ENCODE measurements around the gene FABP1.

The FABP1 gene

GRCh38 chr2:88125344-88125923, 2.4 kb downstream of the FABP1 start:
- H3K27ac ChIP-seq (ENCODE audit: low read depth, low read length) = no peak overlapping the region
- no peaks in the 10 kb centered on the region for H3K36me3 ChIP-seq (ENCODE audit: insufficient read depth, low read length)
- no peak overlapping the region for H2AFZ ChIP-seq (ENCODE audit: low read length, unreplicated experiment)
- H3K4me3 ChIP-seq (ENCODE audit: low read depth, low read length) = no peak overlapping the region
- no peaks in the 10 kb centered on the region for H3K79me2 ChIP-seq (ENCODE audit: control insufficient read depth, insufficient read depth, low read length, unreplicated experiment)
- peaks cover 84% of the 10 kb centered on the region for H3K27me3 ChIP-seq (ENCODE audit: insufficient read depth, low read length)
- no peaks in the 10 kb centered on the region for H3K4me1 ChIP-seq (ENCODE audit: control insufficient read depth, insufficient read depth, low read length, unreplicated experiment)

GRCh38 chr2:88123975-88124917, 3.6 kb downstream of the FABP1 start:
- no peaks in the 10 kb centered on the region for H3K79me2 ChIP-seq (ENCODE audit: control insufficient read depth, insufficient read depth, low read length, unreplicated experiment)
- H3K4me3 ChIP-seq (ENCODE audit: low read depth, low read length) = no peak overlapping the region
- no peak overlapping the region for H3K27ac ChIP-seq (ENCODE audit: low read depth, low read length)
- H2AFZ ChIP-seq (ENCODE audit: low read length, unreplicated experiment) = no peak overlapping the region
- no peaks in the 10 kb centered on the region for H3K4me1 ChIP-seq (ENCODE audit: control insufficient read depth, insufficient read depth, low read length, unreplicated experiment)
- H3K27me3 ChIP-seq (ENCODE audit: insufficient read depth, low read length) = peaks cover 87% of the 10 kb centered on the region
- H3K36me3 ChIP-seq (ENCODE audit: insufficient read depth, low read length) = no peaks in the 10 kb centered on the region

- Histone ChIP-seq H3K4me1 (ENCODE audit: control insufficient read depth, insufficient read depth, low read length, unreplicated experiment) (no peaks in the 10 kb centered on the region), H3K4me3 (ENCODE audit: low read depth, low read length) (no peak overlapping the region), H3K27ac (ENCODE audit: low read depth, low read length) (no peak overlapping the region), H3K79me2 (ENCODE audit: control insufficient read depth, insufficient read depth, low read length, unreplicated experiment) (no peaks in the 10 kb centered on the region), H3K36me3 (ENCODE audit: insufficient read depth, low read length) (no peaks in the 10 kb centered on the region), H2AFZ (ENCODE audit: low read length, unreplicated experiment) (no peak overlapping the region), H3K27me3 (ENCODE audit: insufficient read depth, low read length) (peaks cover 91% of the 10 kb centered on the region)
These were observed 4.5 kb downstream of the FABP1 start for GRCh38 chr2:88123164-88123974.

- Histone ChIP-seq H3K4me3 (ENCODE audit: low read depth, low read length) (no peak overlapping the region), H3K4me1 (ENCODE audit: control insufficient read depth, insufficient read depth, low read length, unreplicated experiment) (no peaks in the 10 kb centered on the region), H2AFZ (ENCODE audit: low read length, unreplicated experiment) (no peak overlapping the region), H3K27ac (ENCODE audit: low read depth, low read length) (no peak overlapping the region), H3K27me3 (ENCODE audit: insufficient read depth, low read length) (peaks cover 93% of the 10 kb centered on the region), H3K36me3 (ENCODE audit: insufficient read depth, low read length) (no peaks in the 10 kb centered on the region), H3K79me2 (ENCODE audit: control insufficient read depth, insufficient read depth, low read length, unreplicated experiment) (no peaks in the 10 kb centered on the region)
These were observed 5.5 kb downstream of the FABP1 start for GRCh38 chr2:88122141-88122884.

- Histone ChIP-seq H3K4me1 (ENCODE audit: control insufficient read depth, insufficient read depth, low read length, unreplicated experiment) (no peaks in the 10 kb centered on the region), H2AFZ (ENCODE audit: low read length, unreplicated experiment) (no peak overlapping the region), H3K27ac (ENCODE audit: low read depth, low read length) (no peak overlapping the region), H3K79me2 (ENCODE audit: control insufficient read depth, insufficient read depth, low read length, unreplicated experiment) (no peaks in the 10 kb centered on the region), H3K36me3 (ENCODE audit: insufficient read depth, low read length) (no peaks in the 10 kb centered on the region), H3K27me3 (ENCODE audit: insufficient read depth, low read length) (peaks cover 94% of the 10 kb centered on the region), H3K4me3 (ENCODE audit: low read depth, low read length) (no peak overlapping the region)
These were observed 6.2 kb downstream of the FABP1 start for GRCh38 chr2:88121678-88122077.

- no peaks in the 10 kb centered on the region for H3K4me1 ChIP-seq (ENCODE audit: control insufficient read depth, insufficient read depth, low read length, unreplicated experiment)
- H3K36me3 ChIP-seq (ENCODE audit: insufficient read depth, low read length) = no peaks in the 10 kb centered on the region
- no peak overlapping the region for H3K27ac ChIP-seq (ENCODE audit: low read depth, low read length)
- H3K79me2 ChIP-seq (ENCODE audit: control insufficient read depth, insufficient read depth, low read length, unreplicated experiment) = no peaks in the 10 kb centered on the region
- no peak overlapping the region for H3K4me3 ChIP-seq (ENCODE audit: low read depth, low read length)
- peaks cover 93% of the 10 kb centered on the region for H3K27me3 ChIP-seq (ENCODE audit: insufficient read depth, low read length)
- H2AFZ ChIP-seq (ENCODE audit: low read length, unreplicated experiment) = no peak overlapping the region
These were observed 9.9 kb downstream of the FABP1 start for GRCh38 chr2:88117973-88118372.

- Histone ChIP-seq H3K79me2 (ENCODE audit: control insufficient read depth, insufficient read depth, low read length, unreplicated experiment) (no peaks in the 10 kb centered on the region), H3K4me3 (ENCODE audit: low read depth, low read length) (no peak overlapping the region), H3K36me3 (ENCODE audit: insufficient read depth, low read length) (no peaks in the 10 kb centered on the region), H3K27ac (ENCODE audit: low read depth, low read length) (no peak overlapping the region), H3K4me1 (ENCODE audit: control insufficient read depth, insufficient read depth, low read length, unreplicated experiment) (no peaks in the 10 kb centered on the region), H2AFZ (ENCODE audit: low read length, unreplicated experiment) (no peak overlapping the region), H3K27me3 (ENCODE audit: insufficient read depth, low read length) (peaks cover 93% of the 10 kb centered on the region)
These were observed 11.0 kb downstream of the FABP1 start for GRCh38 chr2:88116669-88117432.

- no peak overlapping the region for H3K27ac ChIP-seq (ENCODE audit: low read depth, low read length)
- no peaks in the 10 kb centered on the region for H3K79me2 ChIP-seq (ENCODE audit: control insufficient read depth, insufficient read depth, low read length, unreplicated experiment)
- H3K4me1 ChIP-seq (ENCODE audit: control insufficient read depth, insufficient read depth, low read length, unreplicated experiment) = no peaks in the 10 kb centered on the region
- peaks cover 93% of the 10 kb centered on the region for H3K27me3 ChIP-seq (ENCODE audit: insufficient read depth, low read length)
- H2AFZ ChIP-seq (ENCODE audit: low read length, unreplicated experiment) = no peak overlapping the region
- H3K4me3 ChIP-seq (ENCODE audit: low read depth, low read length) = no peak overlapping the region
- no peaks in the 10 kb centered on the region for H3K36me3 ChIP-seq (ENCODE audit: insufficient read depth, low read length)
These were observed 11.9 kb downstream of the FABP1 start for GRCh38 chr2:88115825-88116518.

- no peaks in the 10 kb centered on the region for H3K79me2 ChIP-seq (ENCODE audit: control insufficient read depth, insufficient read depth, low read length, unreplicated experiment)
- no peak overlapping the region for H3K27ac ChIP-seq (ENCODE audit: low read depth, low read length)
- H2AFZ ChIP-seq (ENCODE audit: low read length, unreplicated experiment) = no peak overlapping the region
- no peaks in the 10 kb centered on the region for H3K36me3 ChIP-seq (ENCODE audit: insufficient read depth, low read length)
- no peaks in the 10 kb centered on the region for H3K4me1 ChIP-seq (ENCODE audit: control insufficient read depth, insufficient read depth, low read length, unreplicated experiment)
- peaks cover 87% of the 10 kb centered on the region for H3K27me3 ChIP-seq (ENCODE audit: insufficient read depth, low read length)
- H3K4me3 ChIP-seq (ENCODE audit: low read depth, low read length) = no peak overlapping the region
These were observed 13.0 kb downstream of the FABP1 start for GRCh38 chr2:88114889-88115288.
